ENCODE measurements around the gene EHF. TPM values are rescaled to one million over a fixed set of nuclear protein-coding genes. Genes with fewer than 3 reads are reported as not detected.

EHF gene
- total RNA-seq, 1 experiment from 2014 or later: 1.1 TPM

DNA sequence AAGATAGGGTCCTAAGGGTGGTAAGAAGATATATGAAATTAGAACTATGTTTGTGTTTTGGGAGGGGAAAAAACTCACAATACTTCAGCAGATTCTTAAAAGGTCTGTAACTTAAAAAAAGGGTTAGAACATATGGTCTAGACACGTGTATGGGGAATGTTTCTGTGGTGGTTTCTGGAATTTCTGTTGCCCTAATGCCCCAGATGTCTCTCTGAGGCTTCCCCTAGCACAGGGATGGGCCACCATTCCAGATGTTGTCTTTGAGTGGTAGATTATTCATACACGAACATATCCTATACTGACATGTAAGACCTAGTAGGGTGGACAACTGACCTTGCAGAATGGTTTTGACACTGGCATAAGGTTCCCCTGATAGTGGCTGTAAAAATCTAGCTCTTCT, 26.2 kb downstream of the EHF start:
- H3K9me3 Mint-ChIP-seq (ENCODE audit: unreplicated experiment): no peaks in the 10 kb centered on the region
- H3K27me3 Mint-ChIP-seq (ENCODE audit: insufficient read depth, unreplicated experiment): no peaks in the 10 kb centered on the region
- peaks cover 39% of the 10 kb centered on the region for H3K4me1 Mint-ChIP-seq (ENCODE audit: insufficient read depth, unreplicated experiment)
- BruUV-seq (replicated peaks): no TSS peak
- no peak overlapping the region for H3K4me3 Mint-ChIP-seq (ENCODE audit: unreplicated experiment)
- no peak overlapping the region for H3K27ac Mint-ChIP-seq (ENCODE audit: low read depth, unreplicated experiment)
- peaks cover 11% of the 10 kb centered on the region for H3K36me3 Mint-ChIP-seq (ENCODE audit: insufficient read depth, unreplicated experiment)
- intact Hi-C loops (cut with micrococcal nuclease): no loop called here
- CTCF ChIA-PET: no interaction called here
- TF ChIP-seq, protein P1, sequence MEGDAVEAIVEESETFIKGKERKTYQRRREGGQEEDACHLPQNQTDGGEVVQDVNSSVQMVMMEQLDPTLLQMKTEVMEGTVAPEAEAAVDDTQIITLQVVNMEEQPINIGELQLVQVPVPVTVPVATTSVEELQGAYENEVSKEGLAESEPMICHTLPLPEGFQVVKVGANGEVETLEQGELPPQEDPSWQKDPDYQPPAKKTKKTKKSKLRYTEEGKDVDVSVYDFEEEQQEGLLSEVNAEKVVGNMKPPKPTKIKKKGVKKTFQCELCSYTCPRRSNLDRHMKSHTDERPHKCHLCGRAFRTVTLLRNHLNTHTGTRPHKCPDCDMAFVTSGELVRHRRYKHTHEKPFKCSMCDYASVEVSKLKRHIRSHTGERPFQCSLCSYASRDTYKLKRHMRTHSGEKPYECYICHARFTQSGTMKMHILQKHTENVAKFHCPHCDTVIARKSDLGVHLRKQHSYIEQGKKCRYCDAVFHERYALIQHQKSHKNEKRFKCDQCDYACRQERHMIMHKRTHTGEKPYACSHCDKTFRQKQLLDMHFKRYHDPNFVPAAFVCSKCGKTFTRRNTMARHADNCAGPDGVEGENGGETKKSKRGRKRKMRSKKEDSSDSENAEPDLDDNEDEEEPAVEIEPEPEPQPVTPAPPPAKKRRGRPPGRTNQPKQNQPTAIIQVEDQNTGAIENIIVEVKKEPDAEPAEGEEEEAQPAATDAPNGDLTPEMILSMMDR (IDR thresholded peaks at IDR 0.05; ENCODE audit: unreplicated experiment): no peak
- no peak for DNase-seq (ENCODE audit: unreplicated experiment)
- POLR2A ChIA-PET: interaction anchor here (12.5 kb wide), 1 partner anchor 8 kb away, joined by 273 read pairs; no protein-coding TSS in a partner anchor

DNA sequence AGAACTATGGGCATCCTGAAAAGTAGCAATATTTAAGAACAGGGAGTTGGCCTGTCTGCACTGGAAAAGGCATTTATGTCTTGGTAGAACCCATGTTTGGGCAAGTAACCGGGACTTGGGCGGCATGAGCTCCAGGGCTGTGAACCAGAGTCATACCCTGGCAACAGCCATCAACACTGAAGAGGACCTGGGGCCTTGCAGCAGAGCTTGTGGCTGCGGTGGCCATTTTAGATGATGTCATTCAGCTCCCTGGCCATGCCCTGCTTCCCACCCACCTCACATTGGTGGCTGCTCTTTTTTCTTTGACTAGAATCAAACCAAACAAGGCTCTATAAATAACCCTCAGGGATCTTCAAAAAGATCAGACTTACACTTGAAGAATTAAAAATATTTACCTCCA, 26.6 kb downstream of the EHF start:
- H3K4me3 Mint-ChIP-seq (ENCODE audit: unreplicated experiment): no peak overlapping the region
- H3K27me3 Mint-ChIP-seq (ENCODE audit: insufficient read depth, unreplicated experiment): no peaks in the 10 kb centered on the region
- POLR2A ChIA-PET: interaction anchor here (12.5 kb wide), 1 partner anchor 8 kb away, joined by 273 read pairs; no protein-coding TSS in a partner anchor
- CTCF ChIA-PET: no interaction called here
- intact Hi-C loops (cut with micrococcal nuclease): no loop called here
- no peak for DNase-seq (ENCODE audit: unreplicated experiment)
- peaks cover 11% of the 10 kb centered on the region for H3K36me3 Mint-ChIP-seq (ENCODE audit: insufficient read depth, unreplicated experiment)
- no peaks in the 10 kb centered on the region for H3K9me3 Mint-ChIP-seq (ENCODE audit: unreplicated experiment)
- no peak overlapping the region for H3K27ac Mint-ChIP-seq (ENCODE audit: low read depth, unreplicated experiment)
- TF ChIP-seq, protein P1 (IDR thresholded peaks at IDR 0.05; ENCODE audit: unreplicated experiment): no peak
- BruUV-seq (replicated peaks): no TSS peak
- peaks cover 39% of the 10 kb centered on the region for H3K4me1 Mint-ChIP-seq (ENCODE audit: insufficient read depth, unreplicated experiment)

DNA sequence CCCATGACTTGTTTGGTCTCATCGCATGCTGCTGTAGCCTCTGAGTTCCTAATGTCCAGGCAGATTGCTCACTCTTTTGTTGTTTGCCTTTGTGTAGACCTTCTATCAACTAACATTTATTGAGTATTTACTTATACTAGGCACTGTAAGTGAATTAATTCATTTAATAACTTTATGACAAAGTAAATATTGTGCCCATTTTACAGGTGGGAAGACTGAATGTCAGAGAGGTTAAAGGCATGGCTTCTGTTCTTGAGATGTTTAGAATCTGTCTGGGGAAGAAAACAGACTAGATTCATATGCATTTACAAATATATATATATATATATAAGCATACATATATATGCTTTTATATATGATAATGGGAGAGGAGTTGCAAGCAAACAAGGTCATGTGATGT, 27.1 kb downstream of the EHF start:
- peaks cover 11% of the 10 kb centered on the region for H3K36me3 Mint-ChIP-seq (ENCODE audit: insufficient read depth, unreplicated experiment)
- no peak overlapping the region for H3K27ac Mint-ChIP-seq (ENCODE audit: low read depth, unreplicated experiment)
- H3K9me3 Mint-ChIP-seq (ENCODE audit: unreplicated experiment): no peaks in the 10 kb centered on the region
- POLR2A ChIA-PET: interaction anchor here (0.9 to 12.5 kb wide), 2 partner anchors 9 kb away, joined by 3 to 273 read pairs; no protein-coding TSS in a partner anchor
- no peaks in the 10 kb centered on the region for H3K27me3 Mint-ChIP-seq (ENCODE audit: insufficient read depth, unreplicated experiment)
- peaks cover 39% of the 10 kb centered on the region for H3K4me1 Mint-ChIP-seq (ENCODE audit: insufficient read depth, unreplicated experiment)
- intact Hi-C loops (cut with micrococcal nuclease): no loop called here
- no peak overlapping the region for H3K4me3 Mint-ChIP-seq (ENCODE audit: unreplicated experiment)
- BruUV-seq (replicated peaks): no TSS peak
- CTCF ChIA-PET: no interaction called here
- TF ChIP-seq, protein P1 (IDR thresholded peaks at IDR 0.05; ENCODE audit: unreplicated experiment): no peak
- no peak for DNase-seq (ENCODE audit: unreplicated experiment)

DNA sequence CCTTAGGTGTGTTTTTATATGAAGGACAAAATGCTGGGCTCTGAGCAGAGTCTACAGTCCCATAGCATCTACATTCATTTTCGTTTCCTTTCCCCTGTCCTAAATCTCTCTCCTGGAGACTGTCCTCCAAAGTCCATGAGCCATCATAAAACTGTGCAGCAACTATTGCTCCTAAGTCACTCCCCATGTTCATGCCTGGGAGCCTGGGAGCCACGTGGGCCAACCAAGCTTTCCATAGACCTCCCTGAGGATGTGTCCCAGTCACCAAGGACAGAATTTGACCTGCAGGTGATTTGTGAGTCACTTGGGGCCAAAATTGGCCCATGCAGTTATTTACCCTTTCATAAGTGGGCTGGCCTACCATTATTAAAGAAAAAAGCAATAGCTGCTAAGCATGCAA, 28.7 kb downstream of the EHF start:
- CTCF ChIA-PET: interaction anchor here (0.6 to 2.9 kb wide), 5 partner anchors 39 to 742 kb away, joined by 3 to 15 read pairs (median 4); no protein-coding TSS in a partner anchor
- H3K36me3 Mint-ChIP-seq (ENCODE audit: insufficient read depth, unreplicated experiment): peaks cover 11% of the 10 kb centered on the region
- no TSS peak for BruUV-seq (replicated peaks)
- DNase-seq (ENCODE audit: unreplicated experiment): no peak
- H3K4me3 Mint-ChIP-seq (ENCODE audit: unreplicated experiment): no peak overlapping the region
- H3K27ac Mint-ChIP-seq (ENCODE audit: low read depth, unreplicated experiment): no peak overlapping the region
- TF ChIP-seq, protein P1 (IDR thresholded peaks at IDR 0.05; ENCODE audit: unreplicated experiment): no peak
- H3K4me1 Mint-ChIP-seq (ENCODE audit: insufficient read depth, unreplicated experiment): peaks cover 49% of the 10 kb centered on the region
- no peaks in the 10 kb centered on the region for H3K27me3 Mint-ChIP-seq (ENCODE audit: insufficient read depth, unreplicated experiment)
- intact Hi-C loops (cut with micrococcal nuclease): no loop called here
- H3K9me3 Mint-ChIP-seq (ENCODE audit: unreplicated experiment): no peaks in the 10 kb centered on the region
- POLR2A ChIA-PET: interaction anchor here (0.7 to 12.5 kb wide), 7 partner anchors 10 to 491 kb away, joined by 3 to 273 read pairs (median 3); no protein-coding TSS in a partner anchor
